ENCODE results near the gene KDM5C. TPM values are rescaled to one million over a fixed set of nuclear protein-coding genes. Genes with fewer than 3 reads are reported as not detected.

Gene KDM5C
- total and polyA plus RNA-seq, 11 donors, result 23.8 to 67.2 (median 34.3) TPM

DNA sequence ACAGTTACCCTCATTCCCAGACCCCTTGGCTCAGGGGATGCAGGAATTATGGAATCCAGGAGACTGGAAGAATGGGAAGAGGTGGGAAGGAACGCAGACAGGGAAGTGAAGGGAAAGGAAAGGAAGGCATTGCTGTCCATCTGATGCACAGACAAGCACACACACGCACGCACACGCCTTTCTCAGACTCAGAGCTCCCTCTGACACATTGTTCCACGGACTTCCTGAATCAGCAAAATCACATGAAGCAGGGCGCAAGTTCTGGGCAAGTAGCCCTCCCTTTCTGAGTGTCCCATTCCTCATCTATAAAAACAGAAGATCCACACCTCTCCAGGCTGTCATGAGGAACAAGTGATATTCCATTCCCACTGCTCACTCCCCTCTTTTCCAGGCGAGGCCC lies 43.2 kb upstream of the KDM5C start:
- intact Hi-C loops (cut with DNase I), result no loop called here
- Histone ChIP-seq H3K27ac (no peak overlapping the region), H3K9me3 (no peaks in the 10 kb centered on the region), H3K36me3 (no peaks in the 10 kb centered on the region), H3K4me1 (peaks cover 0 to 36% (median 0%) of the 10 kb centered on the region in 12 donors), H3K27me3 (peaks cover 0 to 27% (median 0%) of the 10 kb centered on the region in 9 donors), H3K4me3 (no peak overlapping the region)
- DNase-seq (no peak), ATAC-seq (no peak)
- TF ChIP-seq POLR2A (IDR thresholded peaks at IDR 0.05), result no peak
- TF ChIP-seq, protein P1, sequence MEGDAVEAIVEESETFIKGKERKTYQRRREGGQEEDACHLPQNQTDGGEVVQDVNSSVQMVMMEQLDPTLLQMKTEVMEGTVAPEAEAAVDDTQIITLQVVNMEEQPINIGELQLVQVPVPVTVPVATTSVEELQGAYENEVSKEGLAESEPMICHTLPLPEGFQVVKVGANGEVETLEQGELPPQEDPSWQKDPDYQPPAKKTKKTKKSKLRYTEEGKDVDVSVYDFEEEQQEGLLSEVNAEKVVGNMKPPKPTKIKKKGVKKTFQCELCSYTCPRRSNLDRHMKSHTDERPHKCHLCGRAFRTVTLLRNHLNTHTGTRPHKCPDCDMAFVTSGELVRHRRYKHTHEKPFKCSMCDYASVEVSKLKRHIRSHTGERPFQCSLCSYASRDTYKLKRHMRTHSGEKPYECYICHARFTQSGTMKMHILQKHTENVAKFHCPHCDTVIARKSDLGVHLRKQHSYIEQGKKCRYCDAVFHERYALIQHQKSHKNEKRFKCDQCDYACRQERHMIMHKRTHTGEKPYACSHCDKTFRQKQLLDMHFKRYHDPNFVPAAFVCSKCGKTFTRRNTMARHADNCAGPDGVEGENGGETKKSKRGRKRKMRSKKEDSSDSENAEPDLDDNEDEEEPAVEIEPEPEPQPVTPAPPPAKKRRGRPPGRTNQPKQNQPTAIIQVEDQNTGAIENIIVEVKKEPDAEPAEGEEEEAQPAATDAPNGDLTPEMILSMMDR (IDR thresholded peaks at IDR 0.05), result no peak
- WGBS, 4 donors, result 58 to 77% (median 65%) methylated on average over 7 of the region's 7 CpGs

GRCh38 chrX:53266914-53267313 lies 41.9 kb upstream of the KDM5C start:
- Histone ChIP-seq H3K36me3 (no peaks in the 10 kb centered on the region), H3K27me3 (peaks cover 0 to 30% (median 0%) of the 10 kb centered on the region in 9 donors), H3K27ac (no peak overlapping the region), H3K4me1 (peaks cover 0 to 48% (median 0%) of the 10 kb centered on the region in 12 donors), H3K9me3 (no peaks in the 10 kb centered on the region), H3K4me3 (no peak overlapping the region)
- no peak for DNase-seq
- no peak for TF ChIP-seq POLR2A (IDR thresholded peaks at IDR 0.05)
- TF ChIP-seq, protein P1 (IDR thresholded peaks at IDR 0.05), result no peak
- intact Hi-C loops (cut with DNase I), result no loop called here
- 57 to 63% (median 62%) methylated on average over 11 of the region's 11 CpGs for WGBS, 4 donors
- ATAC-seq, result peak in 2 of 4 donors; percentile 44 to 45

DNA sequence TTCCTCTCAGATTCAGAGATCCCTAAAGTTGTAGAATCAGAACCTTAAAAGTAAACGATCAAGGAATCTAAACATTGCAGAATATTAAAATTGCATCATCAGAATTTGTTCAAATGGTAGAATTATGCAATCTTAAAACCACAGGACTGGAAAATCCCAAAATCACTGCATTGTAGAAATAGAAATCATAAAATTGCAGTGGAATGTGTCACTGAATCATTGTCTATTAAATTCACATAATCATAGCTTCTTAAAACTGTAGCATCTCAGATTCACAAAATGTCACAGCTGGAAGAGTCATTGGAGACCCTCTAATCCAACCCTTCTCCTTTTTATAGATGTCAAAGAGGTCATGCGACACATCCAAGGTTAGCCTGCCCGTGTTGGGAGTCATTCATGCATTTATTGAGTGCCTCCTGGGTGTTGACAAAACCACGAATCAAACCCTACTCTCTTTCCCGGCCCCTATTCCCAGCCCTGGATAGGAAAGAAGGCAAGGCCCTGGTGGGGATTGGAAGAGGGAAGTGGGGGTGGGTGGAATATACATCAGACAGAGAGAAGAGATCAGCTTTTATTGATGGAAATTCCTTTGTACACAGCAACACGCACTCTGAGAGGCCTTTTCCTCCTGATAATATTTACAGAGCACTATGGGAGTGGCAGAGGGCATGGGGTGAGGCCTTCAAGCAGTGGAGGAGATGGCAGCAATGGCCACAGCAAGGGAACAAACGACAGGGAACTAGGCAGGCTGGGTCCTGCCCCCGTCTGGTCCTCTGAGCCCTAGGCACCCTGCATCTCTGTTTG lies 41.0 kb upstream of the KDM5C start:
- no peaks in the 10 kb centered on the region for H3K36me3 ChIP-seq
- no peak overlapping the region for H3K4me3 ChIP-seq
- H3K27me3 ChIP-seq, result peaks cover 0 to 33% (median 0%) of the 10 kb centered on the region in 9 donors
- intact Hi-C loops (cut with DNase I), result no loop called here
- H3K9me3 ChIP-seq, result no peaks in the 10 kb centered on the region
- peaks cover 0 to 49% (median 0%) of the 10 kb centered on the region in 12 donors for H3K4me1 ChIP-seq
- 73 to 82% (median 76%) methylated on average over 8 of the region's 8 CpGs for WGBS, 4 donors
- TF ChIP-seq POLR2A (IDR thresholded peaks at IDR 0.05), result no peak
- TF ChIP-seq, protein P1 (IDR thresholded peaks at IDR 0.05), result no peak
- ATAC-seq (no peak), DNase-seq (no peak)
- peak overlapping the region in 1 of 12 donors; percentile 30 for H3K27ac ChIP-seq

GRCh38 chrX:53263597-53264094 lies 38.6 kb upstream of the KDM5C start:
- 72 to 85% (median 79%) methylated on average over 11 of the region's 11 CpGs for WGBS, 4 donors
- intact Hi-C loops (cut with DNase I), result no loop called here
- Histone ChIP-seq H3K27me3 (peaks cover 0 to 35% (median 0%) of the 10 kb centered on the region in 9 donors), H3K27ac (no peak overlapping the region), H3K4me1 (peaks cover 0 to 49% (median 0%) of the 10 kb centered on the region in 12 donors), H3K36me3 (no peaks in the 10 kb centered on the region), H3K9me3 (no peaks in the 10 kb centered on the region), H3K4me3 (no peak overlapping the region)
- no peak for DNase-seq
- TF ChIP-seq POLR2A (IDR thresholded peaks at IDR 0.05), result no peak
- TF ChIP-seq, protein P1 (IDR thresholded peaks at IDR 0.05), result no peak
- ATAC-seq, result no peak

Measured in heart left ventricle (tissue), 16 donors.